HL-60 (cell line): ENCODE results near the gene CIART.

Source experiments
- GABPA ChIP-seq: IDR thresholded peaks from 2 replicates; pipeline ENCODE4 v1.6.1; 2012; ENCODE audit warnings: low read depth
- REST ChIP-seq: IDR thresholded peaks from 2 replicates; pipeline ENCODE4 v1.6.1; 2012; ENCODE audit warnings: low read depth; ENCODE audit not compliant: insufficient replicate concordance
- TF ChIP-seq, protein P1 (sequence below): IDR thresholded peaks from one replicate; pipeline ENCODE4 v1.5.1; 2011; ENCODE audit warnings: low read length, control low read depth, inconsistent platforms; ENCODE audit not compliant: insufficient read depth

DNA sequence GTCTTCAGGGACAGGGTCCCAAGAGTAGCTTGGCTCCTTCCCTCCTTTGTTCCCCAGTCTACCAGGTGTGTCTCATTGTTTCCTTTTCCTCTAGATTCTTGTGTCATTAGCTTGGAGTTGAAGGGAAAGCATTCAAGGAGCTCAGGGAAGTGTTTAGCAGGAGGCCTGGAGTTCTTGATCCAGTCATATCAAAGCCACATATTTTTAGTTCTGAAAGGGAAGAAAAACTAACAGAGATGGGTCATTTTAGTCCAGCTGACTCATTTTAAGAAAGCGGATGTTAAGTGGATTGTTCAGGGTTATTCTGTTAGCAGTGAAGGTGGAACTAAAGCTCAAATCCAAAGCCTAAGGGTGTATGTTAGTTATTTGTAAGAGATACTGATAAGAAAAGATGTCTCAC is 9.0 kb upstream of the CIART start:
- TF ChIP-seq, protein P1, sequence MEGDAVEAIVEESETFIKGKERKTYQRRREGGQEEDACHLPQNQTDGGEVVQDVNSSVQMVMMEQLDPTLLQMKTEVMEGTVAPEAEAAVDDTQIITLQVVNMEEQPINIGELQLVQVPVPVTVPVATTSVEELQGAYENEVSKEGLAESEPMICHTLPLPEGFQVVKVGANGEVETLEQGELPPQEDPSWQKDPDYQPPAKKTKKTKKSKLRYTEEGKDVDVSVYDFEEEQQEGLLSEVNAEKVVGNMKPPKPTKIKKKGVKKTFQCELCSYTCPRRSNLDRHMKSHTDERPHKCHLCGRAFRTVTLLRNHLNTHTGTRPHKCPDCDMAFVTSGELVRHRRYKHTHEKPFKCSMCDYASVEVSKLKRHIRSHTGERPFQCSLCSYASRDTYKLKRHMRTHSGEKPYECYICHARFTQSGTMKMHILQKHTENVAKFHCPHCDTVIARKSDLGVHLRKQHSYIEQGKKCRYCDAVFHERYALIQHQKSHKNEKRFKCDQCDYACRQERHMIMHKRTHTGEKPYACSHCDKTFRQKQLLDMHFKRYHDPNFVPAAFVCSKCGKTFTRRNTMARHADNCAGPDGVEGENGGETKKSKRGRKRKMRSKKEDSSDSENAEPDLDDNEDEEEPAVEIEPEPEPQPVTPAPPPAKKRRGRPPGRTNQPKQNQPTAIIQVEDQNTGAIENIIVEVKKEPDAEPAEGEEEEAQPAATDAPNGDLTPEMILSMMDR = no peak
- TF ChIP-seq REST = no peak
- no peak for TF ChIP-seq GABPA
